ENCODE data around the gene NUDT5.
A peak's percentile ranks its signal among the peaks of the same experiment; 100 is the strongest.
"Not testable (repeated sequence)": the region's sequence is repeated elsewhere in the genome, so short reads cannot be mapped to it uniquely, and the experiment has no call there.

NUDT5 gene
- total RNA-seq, result 27.0 reads per million, percentile 54 among the genes with 10 or more reads in this experiment

- DNase-seq, result peak; percentile 79
Measured at GRCh38 chr10:12195603-12196506, at the start of gene NUDT5, which contains the start of gene CDC123. NUDT5 (minus strand) TSS chr10:12195891; CDS start chr10:12186291, 9,600 bp downstream. CDC123 (plus strand) TSS chr10:12196188; CDS start chr10:12196246, 58 bp downstream.

DNA sequence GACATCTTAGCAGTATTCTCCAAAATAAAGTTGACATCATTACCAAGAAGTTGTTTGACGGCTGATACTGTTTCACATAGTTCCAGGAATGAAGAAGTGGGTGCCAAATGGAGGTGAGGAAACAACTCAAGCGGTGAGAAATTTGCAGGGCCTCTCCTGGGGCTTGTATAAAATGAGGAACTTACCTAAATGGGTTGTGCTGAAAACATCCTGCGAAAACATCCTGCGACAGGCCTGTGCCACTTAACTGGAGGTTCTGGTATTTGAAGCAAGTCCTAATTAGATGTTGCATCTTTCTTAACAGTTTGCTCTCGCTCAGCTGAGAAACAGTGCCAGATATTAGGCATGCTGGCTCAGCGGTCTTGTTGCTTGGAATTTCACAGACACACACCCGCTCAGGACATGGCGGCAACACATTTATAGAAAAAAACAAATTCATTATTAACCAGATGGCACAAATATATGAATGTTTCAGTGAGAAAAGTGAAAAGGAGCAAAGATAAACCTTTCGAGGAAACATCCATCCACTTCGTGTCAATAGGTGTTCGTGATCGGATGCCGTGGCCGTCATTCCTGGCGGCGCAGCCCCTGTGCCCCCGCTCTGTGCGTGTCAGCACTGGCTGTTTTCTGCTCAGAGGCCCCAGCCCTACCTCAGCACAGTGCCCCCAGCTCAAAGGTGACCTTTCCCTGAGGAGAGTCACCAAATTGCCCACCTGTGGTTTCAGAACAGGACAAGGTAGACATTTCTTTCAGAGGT is 48.4 kb upstream of the NUDT5 start:
- DNase-seq, result no peak

DNA sequence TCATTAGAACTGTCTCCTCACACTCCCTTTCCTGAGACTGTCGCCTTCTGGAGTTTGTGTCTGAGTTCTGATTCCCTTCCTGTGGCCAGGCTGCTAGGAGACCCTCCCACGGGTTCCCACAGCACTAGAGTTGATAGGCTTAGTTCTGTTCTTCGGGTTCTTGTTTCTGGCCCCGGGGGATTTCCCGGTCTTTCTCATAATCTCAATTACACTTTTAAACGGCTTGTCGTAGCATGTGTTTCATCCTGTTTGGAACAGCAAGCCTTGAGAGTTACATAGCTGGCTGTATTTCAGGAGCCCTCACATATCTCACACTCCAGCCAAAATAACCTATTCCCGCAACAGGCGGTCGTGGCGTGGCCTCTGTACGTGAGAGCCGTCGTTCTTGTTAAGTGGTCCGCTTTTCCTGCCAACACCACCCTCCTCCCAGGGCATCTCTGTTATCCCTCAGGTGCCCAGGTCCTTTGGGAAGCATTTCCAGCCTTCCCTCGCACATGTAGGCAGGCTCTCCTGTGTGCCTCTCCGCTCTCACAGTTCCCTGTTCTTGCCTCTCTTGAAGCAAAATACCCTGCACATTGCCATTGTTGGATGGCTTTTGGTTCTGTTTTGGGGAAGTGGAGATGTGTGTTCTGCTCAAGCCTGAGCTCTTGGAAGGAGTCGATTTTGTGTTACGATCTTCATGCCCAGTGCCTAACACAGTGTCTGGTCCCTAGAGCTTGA is 46.3 kb upstream of the NUDT5 start:
- DNase-seq, result no peak

DNA sequence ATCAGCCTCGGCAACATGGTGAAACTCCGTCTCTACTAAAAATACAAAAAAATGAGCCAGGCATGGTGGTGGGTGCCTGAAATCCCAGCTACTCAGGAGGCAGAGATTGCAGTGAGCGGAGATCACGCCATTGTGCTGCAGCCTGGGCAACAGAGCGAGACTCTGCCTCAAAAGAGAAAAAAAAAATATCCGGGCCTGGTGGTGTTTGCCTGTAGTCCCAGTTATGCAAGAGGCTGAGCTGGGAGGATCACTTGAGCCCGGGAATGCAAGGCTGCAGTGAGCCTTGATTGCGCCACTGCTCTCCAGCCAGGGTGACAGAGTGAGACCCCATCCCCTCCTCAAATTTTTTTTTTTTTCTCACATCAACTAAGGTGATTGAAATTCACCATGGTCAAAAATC is 43.1 kb upstream of the NUDT5 start:
- no peak for DNase-seq

DNA sequence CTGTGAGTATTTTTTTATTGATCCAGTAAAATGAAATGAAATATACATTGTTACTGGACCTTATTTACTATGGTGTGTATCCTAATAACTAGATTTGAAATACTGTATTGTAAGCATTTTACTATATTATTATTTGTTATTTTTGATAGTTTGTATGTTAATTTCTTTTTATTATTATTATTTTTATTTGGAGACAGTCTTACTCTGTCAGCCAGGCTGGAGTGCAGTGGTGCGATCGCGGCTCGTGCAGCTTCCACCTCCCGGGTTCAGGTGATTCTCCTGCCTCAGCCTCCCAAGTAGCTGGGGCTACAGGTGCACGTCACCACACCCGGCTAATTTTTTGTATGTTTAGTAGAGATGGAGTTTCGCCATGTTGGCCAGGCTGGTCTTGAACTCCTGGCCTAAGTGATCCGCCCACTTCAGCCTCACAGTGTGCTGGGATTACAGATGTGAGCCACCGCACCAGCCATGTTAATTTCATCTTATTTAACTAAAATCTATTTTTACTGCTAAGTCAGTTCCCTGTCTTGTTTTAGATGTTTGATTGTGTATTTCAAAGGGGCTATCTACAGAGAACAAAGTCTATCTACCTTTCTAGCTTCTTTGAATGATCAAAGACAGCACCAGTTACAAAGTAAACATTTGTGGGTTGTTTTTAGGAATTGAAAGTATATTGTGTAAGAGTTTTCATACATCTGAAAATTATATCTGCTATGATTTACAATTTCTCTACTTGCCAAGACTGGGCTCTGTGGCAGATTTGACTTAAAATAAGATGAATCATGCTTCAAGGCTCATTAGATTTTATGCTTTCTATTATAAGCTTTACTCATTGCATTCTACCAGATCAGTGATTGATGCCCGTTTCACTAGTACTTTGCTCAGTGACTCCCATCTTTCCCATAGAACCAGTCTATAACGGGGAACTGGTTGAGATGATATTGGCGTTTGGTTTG is 41.9 kb upstream of the NUDT5 start:
- no peak for DNase-seq

GRCh38 chr10:12235796-12236195 is 40.1 kb upstream of the NUDT5 start:
- no peak for DNase-seq

GRCh38 chr10:12235116-12235694 is 39.5 kb upstream of the NUDT5 start:
- no peak for DNase-seq

GRCh38 chr10:12234687-12235086 is 39.0 kb upstream of the NUDT5 start:
- not testable (repeated sequence) for DNase-seq

- no peak for DNase-seq
Measured at GRCh38 chr10:12228851-12229250, 33.2 kb upstream of the NUDT5 start.

- not testable (repeated sequence) for DNase-seq
Measured at GRCh38 chr10:12226438-12226837, 30.7 kb upstream of the NUDT5 start.

- no peak for DNase-seq
Measured at GRCh38 chr10:12225444-12225843, 29.8 kb upstream of the NUDT5 start.

DNA sequence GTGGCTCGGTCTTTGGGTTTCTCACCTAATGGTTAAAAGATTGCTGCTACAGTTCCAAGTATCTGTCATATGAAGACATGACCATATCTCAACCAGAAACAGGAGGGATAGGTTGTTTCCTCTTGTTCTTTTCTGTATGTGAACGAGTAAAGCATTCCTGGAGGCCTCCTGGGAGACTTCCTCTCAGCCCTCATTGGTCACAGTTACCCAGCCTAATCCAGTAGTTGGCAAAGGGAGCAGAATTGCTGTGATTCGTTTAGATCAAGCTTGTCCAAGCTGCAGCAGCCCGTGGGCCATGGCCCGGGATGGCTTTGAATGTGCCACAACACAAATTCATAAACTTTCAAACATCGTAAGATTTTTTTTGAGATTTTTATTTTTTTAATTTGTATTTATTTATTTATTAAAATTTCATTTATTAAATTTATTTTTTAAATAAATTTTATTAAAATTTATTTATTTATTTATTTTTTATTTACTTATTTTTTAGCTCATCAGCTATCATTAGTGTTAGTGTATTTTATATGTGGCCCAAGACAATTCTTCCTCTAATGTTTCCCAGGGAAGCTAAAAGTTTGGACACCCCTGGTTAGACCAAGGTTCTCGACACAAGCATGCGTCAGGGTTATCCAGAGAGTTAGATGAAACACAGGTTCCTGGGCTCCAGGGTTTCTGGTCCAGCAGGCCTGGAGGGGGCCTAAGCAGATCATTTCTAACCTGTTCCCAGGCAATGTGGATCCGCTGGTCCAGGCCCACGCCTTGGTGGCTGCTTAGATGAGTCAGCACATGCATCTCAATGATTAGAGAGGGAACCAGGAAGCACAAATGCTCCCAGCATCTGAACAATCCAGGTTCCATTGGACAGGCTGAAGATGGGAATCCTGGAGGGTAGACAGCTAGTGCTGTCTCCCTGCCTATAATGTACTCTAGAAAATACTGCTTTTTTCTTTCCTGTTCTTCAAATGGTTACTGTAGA is 25.9 kb upstream of the NUDT5 start:
- no peak for DNase-seq

GRCh38 chr10:12218991-12219390 is 23.3 kb upstream of the NUDT5 start:
- DNase-seq, result no peak

- DNase-seq, result peak; percentile 40
Measured at GRCh38 chr10:12214763-12215218, 19.1 kb upstream of the NUDT5 start.

DNA sequence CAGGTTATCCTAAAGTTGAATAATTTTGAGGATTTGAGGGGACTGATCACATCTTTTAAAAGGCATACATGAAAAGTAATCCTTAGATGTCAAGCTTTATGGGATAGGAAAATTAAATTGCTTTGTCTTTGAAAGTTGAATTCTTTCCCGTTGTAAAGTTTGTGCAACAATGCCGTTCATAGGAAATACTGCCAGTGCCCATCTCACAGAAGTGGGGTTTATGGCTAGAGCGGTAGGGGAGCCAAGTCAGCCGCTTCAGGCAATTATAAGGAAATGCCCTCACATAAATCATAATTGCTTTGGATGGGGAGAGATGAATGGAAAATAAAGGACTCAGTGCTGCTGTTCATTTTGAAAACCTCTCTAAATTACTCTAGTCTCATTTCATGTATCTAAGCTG is 18.4 kb upstream of the NUDT5 start:
- DNase-seq, result no peak

DNA sequence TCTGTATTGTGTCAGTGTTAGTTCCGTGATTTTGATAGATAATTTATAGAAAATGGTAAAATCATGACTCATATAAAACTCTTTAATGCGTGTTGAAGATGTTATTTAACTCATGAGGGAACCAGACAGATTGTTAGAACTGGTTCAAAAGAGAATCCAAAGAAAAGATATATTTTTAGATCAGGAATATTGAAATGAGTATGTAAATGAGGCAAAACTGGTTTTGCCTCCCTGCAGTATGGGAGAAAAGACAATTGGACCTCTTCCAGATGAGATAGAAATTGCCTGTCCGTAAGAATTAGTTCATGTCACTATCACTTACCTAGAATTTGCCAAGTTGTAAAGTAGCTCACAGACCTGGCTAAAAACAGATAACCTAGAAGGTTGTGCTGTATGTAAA is 17.9 kb upstream of the NUDT5 start:
- DNase-seq, result no peak

- no peak for DNase-seq
Measured at GRCh38 chr10:12212454-12212853, 16.8 kb upstream of the NUDT5 start.

DNA sequence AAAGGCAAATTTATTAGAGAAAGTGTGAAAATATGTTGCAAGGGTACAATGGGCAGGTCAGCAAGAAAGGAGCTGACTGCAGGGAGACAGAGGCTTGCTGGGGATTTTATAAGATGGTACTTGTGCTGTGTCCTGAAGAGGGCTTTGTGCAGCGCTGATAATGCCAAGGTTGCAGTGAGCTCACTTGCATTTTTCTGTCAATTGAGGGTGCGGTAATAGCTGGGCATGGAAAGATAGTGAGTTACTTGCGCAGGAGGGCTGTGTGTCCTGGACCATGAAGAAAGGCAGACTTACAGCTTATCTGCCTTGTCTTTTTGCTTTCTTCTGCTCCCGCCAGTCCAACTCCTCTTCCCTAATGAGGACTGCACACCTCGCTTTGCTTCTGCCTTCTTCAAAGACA is 12.8 kb upstream of the NUDT5 start:
- DNase-seq, result no peak

GRCh38 chr10:12207114-12207513 is 11.4 kb upstream of the NUDT5 start:
- DNase-seq, result no peak

- DNase-seq, result no peak
Measured at GRCh38 chr10:12205082-12205481, 9.4 kb upstream of the NUDT5 start.
